DND-41 (cell line): Measurements from ENCODE around the gene MAP2K3.

Experiments used
- ATAC-seq: fragments of 200-7000 bp; cut with Tn5 transposase; 3 replicates; pipeline ENCODE4 v1.9.1; 2021; ENCODE audit warnings: low read depth; ENCODE audit not compliant: insufficient read depth
- DNase-seq: peaks from one replicate; pipeline ENCODE4 v3.0.0-alpha.2; 2020
- H2AFZ ChIP-seq: 2 replicates; pipeline ENCODE4 v1.6.0; 2012; ENCODE audit warnings: low read depth, low read length
- H3K27ac ChIP-seq: 2 replicates; pipeline ENCODE4 v1.5.1; 2012; ENCODE audit warnings: low read length, inconsistent platforms
- H3K27me3 ChIP-seq: fragments of 200-600 bp; sonication (generic); 2 replicates; pipeline ENCODE4 v1.6.0; 2012; ENCODE audit warnings: low read length, mild to moderate bottlenecking, inconsistent platforms; ENCODE audit not compliant: insufficient read depth, poor library complexity
- H3K36me3 ChIP-seq: 2 replicates; pipeline ENCODE4 v1.5.1; 2012; ENCODE audit warnings: low read length, inconsistent platforms; ENCODE audit not compliant: insufficient read depth
- H3K4me1 ChIP-seq: 2 replicates; pipeline ENCODE4 v1.5.1; 2012; ENCODE audit warnings: mild to moderate bottlenecking, low read length; ENCODE audit not compliant: insufficient read depth
- H3K4me2 ChIP-seq: 2 replicates; pipeline ENCODE4 v1.6.0; 2012; ENCODE audit warnings: mild to moderate bottlenecking, moderate library complexity, low read length, inconsistent platforms; ENCODE audit not compliant: insufficient read depth
- H3K4me3 ChIP-seq, 2 experiments: fragments of 200-600 bp in 1 of 2; shearing (Covaris generic) in 1 of 2; 2 replicates each; pipeline ENCODE4 v1.5.1; 2012 to 2016; ENCODE audit warnings: inconsistent platforms in 2 of 2, low read length in 2 of 2, mild to moderate bottlenecking in 2 of 2, low read depth in 1 of 2, moderate library complexity in 1 of 2
- H3K79me2 ChIP-seq: 2 replicates; pipeline ENCODE4 v1.6.0; 2012; ENCODE audit warnings: low read length, inconsistent platforms; ENCODE audit not compliant: insufficient read depth
- H3K9ac ChIP-seq: 2 replicates; pipeline ENCODE4 v1.6.0; 2012; ENCODE audit warnings: low read depth, mild to moderate bottlenecking, inconsistent platforms, low read length, moderate library complexity
- H3K9me3 ChIP-seq: 2 replicates; pipeline ENCODE4 v1.5.1; 2012; ENCODE audit warnings: low read length, moderate library complexity, mild to moderate bottlenecking, inconsistent platforms; ENCODE audit not compliant: insufficient read depth, severe bottlenecking
- H4K20me1 ChIP-seq: 2 replicates; pipeline ENCODE4 v1.6.0; 2012; ENCODE audit warnings: low read length; ENCODE audit not compliant: insufficient read depth
- EZH2 ChIP-seq: IDR thresholded peaks from 3 replicates; pipeline ENCODE4 v1.6.1; 2012; ENCODE audit warnings: borderline replicate concordance, low read depth, mild to moderate bottlenecking, moderate library complexity, low read length, inconsistent platforms; ENCODE audit not compliant: severe bottlenecking
- TF ChIP-seq, protein P1 (sequence below): IDR thresholded peaks from 2 replicates; pipeline ENCODE4 v1.5.1; 2012; ENCODE audit warnings: borderline replicate concordance, low read length, moderate library complexity, mild to moderate bottlenecking; ENCODE audit not compliant: poor library complexity, severe bottlenecking; ENCODE audit errors: extremely low read depth

The MAP2K3 gene

DNA sequence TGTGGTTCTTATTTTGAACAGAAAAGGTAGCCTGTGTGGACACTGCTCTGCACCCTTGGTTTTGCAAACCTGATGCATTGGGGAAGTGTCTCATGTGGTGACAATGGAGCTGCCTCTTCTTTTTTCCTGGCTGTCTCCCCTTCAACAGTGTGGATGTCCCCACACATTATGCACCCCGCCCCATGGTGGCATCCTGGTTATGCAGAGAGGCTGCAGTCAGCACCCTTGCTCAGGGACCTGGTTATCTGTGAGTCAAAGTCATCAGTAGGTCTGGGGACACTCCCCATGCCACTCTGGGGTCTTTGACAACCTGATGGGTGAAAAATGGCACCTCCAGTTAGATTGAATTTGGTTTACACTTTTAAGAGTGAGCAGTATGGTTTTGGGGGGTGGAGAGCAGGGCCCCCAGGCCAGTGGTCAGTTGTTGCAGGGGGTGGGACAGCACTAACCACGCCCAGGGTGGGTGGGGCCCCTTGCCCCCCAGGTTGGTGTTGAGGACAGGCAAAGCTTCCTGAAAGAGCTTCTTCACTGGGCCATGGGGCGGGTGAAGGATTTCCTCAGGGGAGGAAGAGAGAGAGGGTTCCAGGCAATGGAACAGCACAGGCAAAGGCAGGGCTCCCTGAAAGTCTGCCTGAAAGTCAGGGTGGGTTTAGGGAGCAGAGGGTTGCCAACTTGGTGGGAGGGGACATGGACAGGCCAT, 67.0 kb downstream of the MAP2K3 start:
- no peak for DNase-seq
- ATAC-seq, result no peak
- H3K4me1 ChIP-seq, result no peaks in the 10 kb centered on the region

DNA sequence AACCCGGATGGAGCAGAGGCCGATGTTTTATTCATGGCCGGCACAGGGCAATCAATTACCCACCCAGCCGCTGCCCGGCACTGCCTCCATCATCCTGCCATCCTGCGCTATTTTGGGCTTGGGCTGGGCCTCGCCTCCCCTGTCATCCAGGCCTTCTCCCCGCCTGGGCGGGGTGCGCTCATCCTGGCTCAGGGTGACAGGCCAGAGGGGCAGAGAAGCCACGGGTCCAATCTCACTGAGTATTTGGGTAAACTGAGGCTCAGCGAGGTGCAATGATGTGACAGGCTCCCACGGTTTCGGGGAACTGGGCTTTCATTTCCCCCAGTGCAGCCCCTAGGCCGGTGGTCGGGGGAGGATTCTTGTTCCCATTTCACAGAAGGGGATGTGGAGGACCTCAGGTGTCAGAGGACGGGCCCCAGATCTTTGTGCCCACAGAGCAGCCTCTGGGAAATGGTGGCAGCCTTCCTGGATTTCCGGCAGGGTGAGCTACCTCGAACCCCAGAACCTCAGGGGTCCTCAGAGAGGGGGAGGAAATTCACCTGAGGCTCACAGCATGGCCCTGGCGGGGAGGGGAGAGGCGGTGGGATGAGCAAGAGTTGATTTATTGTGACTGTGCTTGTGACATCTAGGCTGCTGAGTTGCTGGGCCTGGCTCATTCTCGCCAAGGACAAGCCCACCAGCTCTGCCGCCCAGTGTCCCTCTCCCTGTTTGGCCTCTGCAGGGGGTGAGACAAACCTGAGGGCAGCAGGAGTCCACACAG, 67.9 kb downstream of the MAP2K3 start:
- Histone ChIP-seq H3K36me3 (no peaks in the 10 kb centered on the region), H3K9me3 (no peaks in the 10 kb centered on the region), H3K9ac (no peak overlapping the region), H3K4me1 (no peaks in the 10 kb centered on the region), H3K27me3 (no peaks in the 10 kb centered on the region), H3K4me2 (no peak overlapping the region), H3K27ac (no peak overlapping the region), H2AFZ (no peak overlapping the region), H4K20me1 (no peaks in the 10 kb centered on the region), H3K4me3 (no peak overlapping the region), H3K79me2 (no peaks in the 10 kb centered on the region)
- TF ChIP-seq, protein P1, sequence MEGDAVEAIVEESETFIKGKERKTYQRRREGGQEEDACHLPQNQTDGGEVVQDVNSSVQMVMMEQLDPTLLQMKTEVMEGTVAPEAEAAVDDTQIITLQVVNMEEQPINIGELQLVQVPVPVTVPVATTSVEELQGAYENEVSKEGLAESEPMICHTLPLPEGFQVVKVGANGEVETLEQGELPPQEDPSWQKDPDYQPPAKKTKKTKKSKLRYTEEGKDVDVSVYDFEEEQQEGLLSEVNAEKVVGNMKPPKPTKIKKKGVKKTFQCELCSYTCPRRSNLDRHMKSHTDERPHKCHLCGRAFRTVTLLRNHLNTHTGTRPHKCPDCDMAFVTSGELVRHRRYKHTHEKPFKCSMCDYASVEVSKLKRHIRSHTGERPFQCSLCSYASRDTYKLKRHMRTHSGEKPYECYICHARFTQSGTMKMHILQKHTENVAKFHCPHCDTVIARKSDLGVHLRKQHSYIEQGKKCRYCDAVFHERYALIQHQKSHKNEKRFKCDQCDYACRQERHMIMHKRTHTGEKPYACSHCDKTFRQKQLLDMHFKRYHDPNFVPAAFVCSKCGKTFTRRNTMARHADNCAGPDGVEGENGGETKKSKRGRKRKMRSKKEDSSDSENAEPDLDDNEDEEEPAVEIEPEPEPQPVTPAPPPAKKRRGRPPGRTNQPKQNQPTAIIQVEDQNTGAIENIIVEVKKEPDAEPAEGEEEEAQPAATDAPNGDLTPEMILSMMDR, result no peak
- TF ChIP-seq EZH2, result no peak
- ATAC-seq (no peak), DNase-seq (no peak)

More for the DNA sequence above, 67.0 kb downstream of the MAP2K3 start:
- Histone ChIP-seq H3K36me3 (no peaks in the 10 kb centered on the region), H3K4me3 (no peak overlapping the region), H3K4me2 (no peak overlapping the region), H3K79me2 (no peaks in the 10 kb centered on the region), H4K20me1 (no peaks in the 10 kb centered on the region), H3K27ac (no peak overlapping the region), H2AFZ (no peak overlapping the region), H3K9ac (no peak overlapping the region), H3K27me3 (no peaks in the 10 kb centered on the region), H3K9me3 (no peaks in the 10 kb centered on the region)
- TF ChIP-seq, protein P1, result no peak
- TF ChIP-seq EZH2, result no peak

GRCh38 chr17:21352981-21353265, 68.4 kb downstream of the MAP2K3 start:
- H3K4me1 ChIP-seq, result no peaks in the 10 kb centered on the region
- H3K27ac ChIP-seq, result no peak overlapping the region
- no peak overlapping the region for H3K9ac ChIP-seq
- no peak overlapping the region for H2AFZ ChIP-seq
- H3K27me3 ChIP-seq, result no peaks in the 10 kb centered on the region
- no peaks in the 10 kb centered on the region for H3K9me3 ChIP-seq
- H4K20me1 ChIP-seq, result no peaks in the 10 kb centered on the region
- ATAC-seq (no peak), DNase-seq (no peak)
- H3K36me3 ChIP-seq, result no peaks in the 10 kb centered on the region
- no peak overlapping the region for H3K4me2 ChIP-seq
- no peak overlapping the region for H3K4me3 ChIP-seq
- no peak for TF ChIP-seq EZH2
- TF ChIP-seq, protein P1, result no peak
- no peaks in the 10 kb centered on the region for H3K79me2 ChIP-seq
